ENCODE data around the gene CHODL. TPM values are rescaled to one million over a fixed set of nuclear protein-coding genes. Genes with fewer than 3 reads are reported as not detected.

Gene CHODL
- total RNA-seq, 4 donors from 2014 or later: 0.64 to 0.82 TPM; not detected in 2

DNA sequence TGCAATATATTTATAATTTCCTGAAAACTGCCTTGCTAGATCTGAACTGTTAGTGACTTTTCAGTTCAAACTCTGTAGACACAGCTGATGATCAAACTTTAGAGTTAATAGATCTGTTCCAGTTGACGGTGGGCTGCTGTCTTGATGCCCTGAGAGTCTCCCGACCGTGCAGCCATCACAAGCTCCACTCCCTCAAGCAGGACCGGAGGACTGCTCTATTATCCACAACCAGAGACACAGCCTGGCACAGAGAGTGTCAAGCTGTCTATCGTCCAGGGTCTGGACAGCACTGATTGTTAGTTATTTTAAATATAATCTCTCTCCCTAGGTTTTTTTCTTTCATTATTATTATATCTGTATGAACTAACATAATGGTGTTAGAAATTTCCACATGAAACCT is 8.0 kb downstream of the CHODL start:
- H3K27me3 ChIP-seq: no peaks in the 10 kb centered on the region
- H3K4me1 ChIP-seq: no peaks in the 10 kb centered on the region
- no peak for DNase-seq
- no peaks in the 10 kb centered on the region for H3K9me3 ChIP-seq
- no peak overlapping the region for H3K27ac ChIP-seq
- no peak overlapping the region for H3K4me3 ChIP-seq
- in situ Hi-C loops (cut with MboI; ENCODE audit: low pct_ligation_motif_present in 1 of 4, low pct_unique_long_range_greater_than_20kb in 1 of 4, low sequenced_read_pairs in 3 of 4): no loop called here
- WGBS, 2 donors (ENCODE audit: low coverage in 1 of 2): 28% methylated on average over 5 of the region's 5 CpGs; no CpG with 5 or more reads in 1 of the 2 donors
- no peak for TF ChIP-seq POLR2A (IDR thresholded peaks at IDR 0.05)
- TF ChIP-seq, protein P1, sequence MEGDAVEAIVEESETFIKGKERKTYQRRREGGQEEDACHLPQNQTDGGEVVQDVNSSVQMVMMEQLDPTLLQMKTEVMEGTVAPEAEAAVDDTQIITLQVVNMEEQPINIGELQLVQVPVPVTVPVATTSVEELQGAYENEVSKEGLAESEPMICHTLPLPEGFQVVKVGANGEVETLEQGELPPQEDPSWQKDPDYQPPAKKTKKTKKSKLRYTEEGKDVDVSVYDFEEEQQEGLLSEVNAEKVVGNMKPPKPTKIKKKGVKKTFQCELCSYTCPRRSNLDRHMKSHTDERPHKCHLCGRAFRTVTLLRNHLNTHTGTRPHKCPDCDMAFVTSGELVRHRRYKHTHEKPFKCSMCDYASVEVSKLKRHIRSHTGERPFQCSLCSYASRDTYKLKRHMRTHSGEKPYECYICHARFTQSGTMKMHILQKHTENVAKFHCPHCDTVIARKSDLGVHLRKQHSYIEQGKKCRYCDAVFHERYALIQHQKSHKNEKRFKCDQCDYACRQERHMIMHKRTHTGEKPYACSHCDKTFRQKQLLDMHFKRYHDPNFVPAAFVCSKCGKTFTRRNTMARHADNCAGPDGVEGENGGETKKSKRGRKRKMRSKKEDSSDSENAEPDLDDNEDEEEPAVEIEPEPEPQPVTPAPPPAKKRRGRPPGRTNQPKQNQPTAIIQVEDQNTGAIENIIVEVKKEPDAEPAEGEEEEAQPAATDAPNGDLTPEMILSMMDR (IDR thresholded peaks at IDR 0.05): no peak
- intact Hi-C loops (cut with DNase I; ENCODE audit: low total_unique reads): no loop called here
- no peaks in the 10 kb centered on the region for H3K36me3 ChIP-seq

DNA sequence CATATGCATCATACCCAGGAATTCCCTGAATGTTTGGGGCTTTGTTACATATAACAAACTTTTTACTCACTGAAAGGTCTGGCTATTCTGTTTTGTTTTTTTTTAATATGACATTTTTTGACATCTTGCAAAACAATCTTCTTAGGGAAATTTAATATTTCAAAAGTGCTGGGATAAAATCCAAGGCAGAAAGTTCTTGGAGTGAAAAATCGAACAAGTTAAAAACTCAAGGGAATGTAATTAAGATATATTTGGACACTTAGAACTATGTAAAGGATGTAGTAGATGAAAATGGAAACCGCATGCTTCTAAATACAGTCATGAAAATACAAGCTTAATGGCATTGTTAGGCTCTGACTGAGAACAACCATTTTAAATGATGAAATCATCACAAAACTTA is 8.6 kb downstream of the CHODL start:
- TF ChIP-seq, protein P1 (IDR thresholded peaks at IDR 0.05): no peak
- TF ChIP-seq POLR2A (IDR thresholded peaks at IDR 0.05): no peak
- TF ChIP-seq POLR2AphosphoS5 (IDR thresholded peaks at IDR 0.05): no peak
- no peak for TF ChIP-seq EP300 (IDR thresholded peaks at IDR 0.05; ENCODE audit: low read depth)
- DNase-seq: no peak
- H3K4me3 ChIP-seq: no peak overlapping the region
- 74% methylated on average over 2 of the region's 2 CpGs for WGBS, 2 donors (ENCODE audit: low coverage in 1 of 2)
- H3K4me1 ChIP-seq: no peaks in the 10 kb centered on the region
- H3K27ac ChIP-seq: no peak overlapping the region
- intact Hi-C loops (cut with DNase I; ENCODE audit: low total_unique reads) (no loop called here), in situ Hi-C loops (cut with MboI; ENCODE audit: low pct_ligation_motif_present in 1 of 4, low pct_unique_long_range_greater_than_20kb in 1 of 4, low sequenced_read_pairs in 3 of 4) (no loop called here)
- no peaks in the 10 kb centered on the region for H3K27me3 ChIP-seq
- H3K36me3 ChIP-seq: no peaks in the 10 kb centered on the region
- no peaks in the 10 kb centered on the region for H3K9me3 ChIP-seq

DNA sequence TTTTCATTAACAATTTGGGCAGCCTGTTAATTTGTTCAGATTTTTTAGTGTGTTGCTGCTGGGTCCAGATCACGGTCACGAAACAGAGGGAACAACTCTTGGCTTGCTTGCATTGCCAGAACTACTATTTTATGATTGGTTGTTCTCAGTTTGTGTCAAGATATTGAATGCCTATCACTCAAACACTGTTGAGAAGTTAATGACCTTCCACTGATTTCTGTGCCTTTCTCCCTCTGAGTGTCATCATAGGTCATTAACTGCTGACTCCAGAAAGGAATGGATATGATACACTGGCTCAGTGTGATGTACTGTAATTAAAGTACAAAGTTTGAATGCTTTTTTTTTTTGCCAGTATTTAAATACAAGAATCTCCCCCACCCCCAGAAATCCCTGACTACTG is 9.2 kb downstream of the CHODL start:
- no peaks in the 10 kb centered on the region for H3K4me1 ChIP-seq
- no peak for DNase-seq
- 75 to 80% methylated on average over 2 of the region's 2 CpGs for WGBS, 2 donors (ENCODE audit: low coverage in 1 of 2)
- H3K27ac ChIP-seq: no peak overlapping the region
- no peaks in the 10 kb centered on the region for H3K9me3 ChIP-seq
- no peaks in the 10 kb centered on the region for H3K27me3 ChIP-seq
- TF ChIP-seq, protein P1 (IDR thresholded peaks at IDR 0.05): no peak
- TF ChIP-seq POLR2AphosphoS5 (IDR thresholded peaks at IDR 0.05) (no peak), POLR2A (IDR thresholded peaks at IDR 0.05) (no peak), EP300 (IDR thresholded peaks at IDR 0.05; ENCODE audit: low read depth) (no peak)
- intact Hi-C loops (cut with DNase I; ENCODE audit: low total_unique reads): no loop called here
- in situ Hi-C loops (cut with MboI; ENCODE audit: low pct_ligation_motif_present in 1 of 4, low pct_unique_long_range_greater_than_20kb in 1 of 4, low sequenced_read_pairs in 3 of 4): no loop called here
- H3K36me3 ChIP-seq: no peaks in the 10 kb centered on the region
- H3K4me3 ChIP-seq: no peak overlapping the region

DNA sequence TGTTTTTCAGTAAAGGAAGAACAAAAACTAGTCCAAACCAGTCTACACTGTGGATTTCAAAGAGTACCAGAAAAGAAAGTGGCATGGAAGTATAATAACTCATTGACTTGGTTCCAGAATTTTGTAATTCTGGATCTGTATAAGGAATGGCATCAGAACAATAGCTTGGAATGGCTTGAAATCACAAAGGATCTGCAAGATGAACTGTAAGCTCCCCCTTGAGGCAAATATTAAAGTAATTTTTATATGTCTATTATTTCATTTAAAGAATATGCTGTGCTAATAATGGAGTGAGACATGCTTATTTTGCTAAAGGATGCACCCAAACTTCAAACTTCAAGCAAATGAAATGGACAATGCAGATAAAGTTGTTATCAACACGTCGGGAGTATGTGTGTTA is 21.3 kb downstream of the CHODL start:
- WGBS, 2 donors (ENCODE audit: low coverage in 1 of 2): 85 to 89% methylated on average over 2 of the region's 2 CpGs
- intact Hi-C loops (cut with DNase I; ENCODE audit: low total_unique reads): no loop called here
- in situ Hi-C loops (cut with MboI; ENCODE audit: low pct_ligation_motif_present in 1 of 4, low pct_unique_long_range_greater_than_20kb in 1 of 4, low sequenced_read_pairs in 3 of 4): no loop called here

More for the DNA sequence above, 21.3 kb downstream of the CHODL start:
- H3K4me1 ChIP-seq: no peaks in the 10 kb centered on the region
- no peaks in the 10 kb centered on the region for H3K36me3 ChIP-seq
- no peaks in the 10 kb centered on the region for H3K27me3 ChIP-seq
- H3K9me3 ChIP-seq: no peaks in the 10 kb centered on the region
- H3K4me3 ChIP-seq: no peak overlapping the region
- H3K27ac ChIP-seq: no peak overlapping the region
- TF ChIP-seq POLR2A (IDR thresholded peaks at IDR 0.05): no peak
- TF ChIP-seq, protein P1 (IDR thresholded peaks at IDR 0.05): no peak
- no peak for TF ChIP-seq POLR2AphosphoS5 (IDR thresholded peaks at IDR 0.05)
- no peak for TF ChIP-seq EP300 (IDR thresholded peaks at IDR 0.05; ENCODE audit: low read depth)
- DNase-seq: no peak

Data from transverse colon (tissue), 4 donors.